ENCODE results near the gene PTPRN. TPM values are rescaled to one million over a fixed set of nuclear protein-coding genes. Genes with fewer than 3 reads are reported as not detected.

The PTPRN gene
- total RNA-seq, 1 experiment from 2014 or later, result not detected

DNA sequence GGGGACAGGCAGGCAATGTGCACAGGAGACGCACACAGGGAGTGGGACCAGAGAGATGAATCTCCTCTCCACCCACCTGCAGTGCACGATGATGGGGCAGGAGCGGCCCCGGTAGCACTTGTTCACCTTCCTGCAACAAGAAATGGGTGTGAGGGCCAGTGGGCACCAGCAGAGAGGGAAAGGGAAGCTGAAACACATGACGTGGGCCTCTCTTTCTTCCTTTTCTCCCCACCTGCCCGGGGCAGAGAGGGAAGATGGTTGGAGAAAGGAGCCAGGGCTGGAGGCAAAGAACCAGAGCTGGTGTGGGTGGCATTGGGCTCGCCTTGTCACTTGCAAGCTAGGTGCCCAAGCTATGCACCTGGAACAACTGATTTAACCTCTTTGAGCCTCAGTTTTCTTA, 17.8 kb downstream of the PTPRN start:
- TF ChIP-seq POLR2AphosphoS5 (IDR thresholded peaks at IDR 0.05; ENCODE audit: low read depth, low read length), result no peak
- TF ChIP-seq EZH2phosphoT487 (IDR thresholded peaks at IDR 0.05; ENCODE audit: borderline replicate concordance), result no peak
- intact Hi-C loops (cut with micrococcal nuclease), result no loop called here
- H3K27ac ChIP-seq (ENCODE audit: low read depth, low read length), result no peak overlapping the region
- no peak overlapping the region for H3K4me2 ChIP-seq (ENCODE audit: low read length)
- H3K9me2 ChIP-seq (ENCODE audit: insufficient read depth), result no peaks in the 10 kb centered on the region
- ATAC-seq, result no peak
- no peaks in the 10 kb centered on the region for H3K79me2 ChIP-seq (ENCODE audit: insufficient read depth, low read length)
- no peak overlapping the region for H3K4me3 ChIP-seq (replicated peaks in 1 of 2; ENCODE audit: low read depth in 1 of 2, low read length in 2 of 2)
- H3K27me3 ChIP-seq (ENCODE audit: insufficient read depth, low read length), result no peaks in the 10 kb centered on the region
- ChIA-PET CTCF (no interaction called here), POLR2A (no interaction called here), RAD21 (ENCODE audit: low non-redundant PET in 1 of 2, low total read pairs in 2 of 2, uncharacterized antibody in 2 of 2, unreplicated experiment in 2 of 2) (no interaction called here)
- H3K4me1 ChIP-seq (ENCODE audit: control insufficient read depth in 1 of 2, insufficient read depth in 2 of 2, low read length in 2 of 2), result peaks cover 13 to 26% of the 10 kb centered on the region in 2 experiments
- H2AFZ ChIP-seq (ENCODE audit: low read depth, low read length, poor library complexity, severe bottlenecking), result no peak overlapping the region
- no peaks in the 10 kb centered on the region for H3K9me3 ChIP-seq (ENCODE audit: control insufficient read depth in 1 of 2, insufficient read depth in 1 of 2, low read depth in 1 of 2, low read length in 2 of 2)
- H3K36me3 ChIP-seq (ENCODE audit: control insufficient read depth in 1 of 2, insufficient read depth in 2 of 2, low read length in 2 of 2), result no peaks in the 10 kb centered on the region
- H4K20me1 ChIP-seq (ENCODE audit: insufficient read depth), result no peaks in the 10 kb centered on the region
- H3K9ac ChIP-seq (ENCODE audit: low read length), result no peak overlapping the region
- DNase-seq (ENCODE audit: low read depth, low spot score), result no peak
- BruUV-seq (replicated peaks), result no TSS peak

- no peak overlapping the region for H2AFZ ChIP-seq (ENCODE audit: low read depth, low read length, poor library complexity, severe bottlenecking)
- no peak for DNase-seq (ENCODE audit: low read depth, low spot score)
- H3K27ac ChIP-seq (ENCODE audit: low read depth, low read length), result no peak overlapping the region
- ChIA-PET POLR2A (no interaction called here), RAD21 (ENCODE audit: low non-redundant PET in 1 of 2, low total read pairs in 2 of 2, uncharacterized antibody in 2 of 2, unreplicated experiment in 2 of 2) (no interaction called here), CTCF (interaction anchor here (1.0 kb wide), 1 partner anchor 11 kb away, joined by 3 read pairs; the partner anchor contains the start of gene DNAJB2)
- H3K4me3 ChIP-seq (replicated peaks in 1 of 2; ENCODE audit: low read depth in 1 of 2, low read length in 2 of 2), result no peak overlapping the region
- intact Hi-C loops (cut with micrococcal nuclease), result no loop called here
- ATAC-seq, result no peak
- H3K9me3 ChIP-seq (ENCODE audit: control insufficient read depth in 1 of 2, insufficient read depth in 1 of 2, low read depth in 1 of 2, low read length in 2 of 2), result no peaks in the 10 kb centered on the region
- no peak overlapping the region for H3K9ac ChIP-seq (ENCODE audit: low read length)
- BruUV-seq (replicated peaks), result no TSS peak
- no peaks in the 10 kb centered on the region for H3K36me3 ChIP-seq (ENCODE audit: control insufficient read depth in 1 of 2, insufficient read depth in 2 of 2, low read length in 2 of 2)
- no peaks in the 10 kb centered on the region for H3K79me2 ChIP-seq (ENCODE audit: insufficient read depth, low read length)
- H3K4me2 ChIP-seq (ENCODE audit: low read length), result no peak overlapping the region
- H4K20me1 ChIP-seq (ENCODE audit: insufficient read depth), result no peaks in the 10 kb centered on the region
- H3K9me2 ChIP-seq (ENCODE audit: insufficient read depth), result no peaks in the 10 kb centered on the region
- H3K4me1 ChIP-seq (ENCODE audit: control insufficient read depth in 1 of 2, insufficient read depth in 2 of 2, low read length in 2 of 2), result peaks cover 16 to 30% of the 10 kb centered on the region in 2 experiments
- no peaks in the 10 kb centered on the region for H3K27me3 ChIP-seq (ENCODE audit: insufficient read depth, low read length)
- TF ChIP-seq, protein P1, sequence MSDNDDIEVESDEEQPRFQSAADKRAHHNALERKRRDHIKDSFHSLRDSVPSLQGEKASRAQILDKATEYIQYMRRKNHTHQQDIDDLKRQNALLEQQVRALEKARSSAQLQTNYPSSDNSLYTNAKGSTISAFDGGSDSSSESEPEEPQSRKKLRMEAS (IDR thresholded peaks at IDR 0.05), result no peak
- TF ChIP-seq, protein P2, sequence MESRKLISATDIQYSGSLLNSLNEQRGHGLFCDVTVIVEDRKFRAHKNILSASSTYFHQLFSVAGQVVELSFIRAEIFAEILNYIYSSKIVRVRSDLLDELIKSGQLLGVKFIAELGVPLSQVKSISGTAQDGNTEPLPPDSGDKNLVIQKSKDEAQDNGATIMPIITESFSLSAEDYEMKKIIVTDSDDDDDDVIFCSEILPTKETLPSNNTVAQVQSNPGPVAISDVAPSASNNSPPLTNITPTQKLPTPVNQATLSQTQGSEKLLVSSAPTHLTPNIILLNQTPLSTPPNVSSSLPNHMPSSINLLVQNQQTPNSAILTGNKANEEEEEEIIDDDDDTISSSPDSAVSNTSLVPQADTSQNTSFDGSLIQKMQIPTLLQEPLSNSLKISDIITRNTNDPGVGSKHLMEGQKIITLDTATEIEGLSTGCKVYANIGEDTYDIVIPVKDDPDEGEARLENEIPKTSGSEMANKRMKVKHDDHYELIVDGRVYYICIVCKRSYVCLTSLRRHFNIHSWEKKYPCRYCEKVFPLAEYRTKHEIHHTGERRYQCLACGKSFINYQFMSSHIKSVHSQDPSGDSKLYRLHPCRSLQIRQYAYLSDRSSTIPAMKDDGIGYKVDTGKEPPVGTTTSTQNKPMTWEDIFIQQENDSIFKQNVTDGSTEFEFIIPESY (IDR thresholded peaks at IDR 0.05; ENCODE audit: extremely low read depth, insufficient replicate concordance, low read length), result no peak
- no peak for TF ChIP-seq SIN3A (IDR thresholded peaks at IDR 0.05; ENCODE audit: low read depth)
- TF ChIP-seq RAD21 (IDR thresholded peaks at IDR 0.05; ENCODE audit: low read depth), result no peak
- no peak for TF ChIP-seq ZNF274 (IDR thresholded peaks at IDR 0.05; ENCODE audit: low read depth, low read length)
- no peak for TF ChIP-seq SRF (IDR thresholded peaks at IDR 0.05; ENCODE audit: low read depth)
- no peak for TF ChIP-seq REST (IDR thresholded peaks at IDR 0.05; ENCODE audit: low read depth)
- no peak for TF ChIP-seq EZH2phosphoT487 (IDR thresholded peaks at IDR 0.05; ENCODE audit: borderline replicate concordance)
- no peak for TF ChIP-seq POLR2AphosphoS5 (IDR thresholded peaks at IDR 0.05; ENCODE audit: low read depth, low read length)
- TF ChIP-seq, protein P3, sequence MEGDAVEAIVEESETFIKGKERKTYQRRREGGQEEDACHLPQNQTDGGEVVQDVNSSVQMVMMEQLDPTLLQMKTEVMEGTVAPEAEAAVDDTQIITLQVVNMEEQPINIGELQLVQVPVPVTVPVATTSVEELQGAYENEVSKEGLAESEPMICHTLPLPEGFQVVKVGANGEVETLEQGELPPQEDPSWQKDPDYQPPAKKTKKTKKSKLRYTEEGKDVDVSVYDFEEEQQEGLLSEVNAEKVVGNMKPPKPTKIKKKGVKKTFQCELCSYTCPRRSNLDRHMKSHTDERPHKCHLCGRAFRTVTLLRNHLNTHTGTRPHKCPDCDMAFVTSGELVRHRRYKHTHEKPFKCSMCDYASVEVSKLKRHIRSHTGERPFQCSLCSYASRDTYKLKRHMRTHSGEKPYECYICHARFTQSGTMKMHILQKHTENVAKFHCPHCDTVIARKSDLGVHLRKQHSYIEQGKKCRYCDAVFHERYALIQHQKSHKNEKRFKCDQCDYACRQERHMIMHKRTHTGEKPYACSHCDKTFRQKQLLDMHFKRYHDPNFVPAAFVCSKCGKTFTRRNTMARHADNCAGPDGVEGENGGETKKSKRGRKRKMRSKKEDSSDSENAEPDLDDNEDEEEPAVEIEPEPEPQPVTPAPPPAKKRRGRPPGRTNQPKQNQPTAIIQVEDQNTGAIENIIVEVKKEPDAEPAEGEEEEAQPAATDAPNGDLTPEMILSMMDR (IDR thresholded peaks at IDR 0.05 in 2 of 3, conservative IDR thresholded peaks at IDR 0.05 in 1 of 3; ENCODE audit: borderline replicate concordance in 1 of 3, insufficient read depth in 1 of 3, low read depth in 2 of 3, low read length in 2 of 3), result no peak
Measured at GRCh38 chr2:219290381-219291171, 18.6 kb downstream of the PTPRN start.

All from HCT116 (cell line).